Subcutaneous abdominal adipose tissue (tissue), 5 donors: ENCODE measurements around the gene PRR5L.
A peak's percentile ranks its signal among the peaks of the same experiment; 100 is the strongest.

Source experiments
- H3K27ac ChIP-seq: one replicate; pipeline ENCODE4 v1.7.0; 2013; ENCODE audit warnings: low read depth, mild to moderate bottlenecking, inconsistent platforms, low read length, moderate library complexity
- H3K27me3 ChIP-seq, 5 donors: one replicate each; pipeline ENCODE4 v1.7.0; 2013; ENCODE audit warnings: low read length in 5 of 5, inconsistent platforms in 1 of 5; ENCODE audit not compliant: control insufficient read depth in 5 of 5, insufficient read depth in 4 of 5
- H3K36me3 ChIP-seq, 5 donors: one replicate each; pipeline ENCODE4 v1.7.0; 2013; ENCODE audit warnings: low read length in 5 of 5; ENCODE audit not compliant: control insufficient read depth in 5 of 5, insufficient read depth in 5 of 5
- H3K4me1 ChIP-seq, 5 donors: one replicate each; pipeline ENCODE4 v1.7.0; 2013; ENCODE audit warnings: low read length in 5 of 5, mild to moderate bottlenecking in 3 of 5, moderate library complexity in 1 of 5; ENCODE audit not compliant: control insufficient read depth in 5 of 5, insufficient read depth in 5 of 5
- H3K4me3 ChIP-seq, 5 donors: one replicate each; pipeline ENCODE4 v1.7.0; 2013; ENCODE audit warnings: low read length in 5 of 5, low read depth in 1 of 5
- H3K9ac ChIP-seq, 5 donors: one replicate each; pipeline ENCODE4 v1.7.0; 2013; ENCODE audit warnings: low read length in 5 of 5, mild to moderate bottlenecking in 4 of 5, moderate library complexity in 3 of 5
- H3K9me3 ChIP-seq, 5 donors: one replicate each; pipeline ENCODE4 v1.7.0; 2013; ENCODE audit warnings: low read length in 5 of 5; ENCODE audit not compliant: control insufficient read depth in 5 of 5
- donor health status: healthy.
- donor health status: healthy.
- donor health status: healthy.
- donor health status: healthy.
- donor health status: healthy.

The PRR5L gene

DNA sequence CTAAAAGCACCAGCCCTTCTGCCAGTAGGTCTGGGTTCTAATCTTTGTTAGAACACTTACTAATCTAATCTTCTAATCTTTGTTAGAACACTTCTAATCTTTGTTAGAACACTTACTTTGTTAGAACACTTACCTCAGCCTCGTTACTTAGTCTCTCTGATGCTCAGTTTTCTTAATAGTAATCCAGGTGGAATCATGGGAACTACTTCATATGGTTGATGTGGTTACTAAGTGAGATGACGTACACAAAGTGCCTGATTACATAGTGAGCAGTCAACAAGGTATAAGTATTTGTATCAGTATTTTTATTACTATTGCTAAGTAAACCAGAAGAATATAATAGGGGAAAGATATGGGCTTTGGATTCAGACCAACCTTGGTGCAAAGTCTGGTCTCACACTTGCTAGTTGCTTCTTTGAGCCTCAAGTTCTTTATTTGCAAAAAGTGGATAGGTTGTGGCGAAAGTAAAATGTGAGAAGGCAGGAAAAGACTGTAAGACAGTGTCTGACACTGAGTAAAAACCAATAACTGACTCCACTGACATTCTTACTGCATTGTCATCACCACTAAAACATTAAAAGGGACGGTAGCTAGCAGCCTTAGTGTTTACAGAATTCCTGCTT is 130.2 kb downstream of the PRR5L start:
- Histone ChIP-seq H3K9me3 (no peaks in the 10 kb centered on the region), H3K4me1 (peaks cover 5 to 31% (median 24%) of the 10 kb centered on the region in 5 donors), H3K27ac (no peak overlapping the region), H3K27me3 (no peaks in the 10 kb centered on the region), H3K36me3 (peaks cover 0 to 7% (median 0%) of the 10 kb centered on the region in 5 donors), H3K9ac (peak overlapping the region in 1 of 5 donors; percentile 4), H3K4me3 (peak overlapping the region in 1 of 5 donors; percentile 22)

DNA sequence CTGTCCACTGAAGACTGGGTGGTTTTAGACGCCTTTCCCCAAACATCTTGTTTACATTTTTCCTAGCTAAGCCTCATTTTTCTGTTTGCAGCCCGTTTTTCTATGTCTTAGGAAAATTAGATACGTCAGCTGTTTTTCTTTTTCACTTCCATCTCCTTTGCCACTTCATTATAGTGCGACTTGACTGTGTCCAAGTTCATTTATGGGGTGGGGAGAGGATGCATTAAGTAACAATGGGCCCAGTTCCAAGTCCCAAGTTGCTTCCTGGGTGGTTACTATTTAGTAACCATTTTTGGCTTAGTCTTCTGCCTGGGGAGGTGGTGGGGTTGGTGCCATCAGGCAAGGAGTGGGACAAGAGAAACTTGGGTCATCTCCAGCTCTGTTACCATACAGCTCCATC is 131.0 kb downstream of the PRR5L start:
- H3K9ac ChIP-seq = peak overlapping the region in 1 of 5 donors; percentile 4
- H3K4me3 ChIP-seq = peak overlapping the region in 3 of 5 donors; percentile 16 to 30 (median 22)
- no peaks in the 10 kb centered on the region for H3K9me3 ChIP-seq
- no peaks in the 10 kb centered on the region for H3K27me3 ChIP-seq
- H3K4me1 ChIP-seq = peaks cover 5 to 27% (median 19%) of the 10 kb centered on the region in 5 donors
- peaks cover 0 to 10% (median 3%) of the 10 kb centered on the region in 5 donors for H3K36me3 ChIP-seq
- H3K27ac ChIP-seq = no peak overlapping the region

DNA sequence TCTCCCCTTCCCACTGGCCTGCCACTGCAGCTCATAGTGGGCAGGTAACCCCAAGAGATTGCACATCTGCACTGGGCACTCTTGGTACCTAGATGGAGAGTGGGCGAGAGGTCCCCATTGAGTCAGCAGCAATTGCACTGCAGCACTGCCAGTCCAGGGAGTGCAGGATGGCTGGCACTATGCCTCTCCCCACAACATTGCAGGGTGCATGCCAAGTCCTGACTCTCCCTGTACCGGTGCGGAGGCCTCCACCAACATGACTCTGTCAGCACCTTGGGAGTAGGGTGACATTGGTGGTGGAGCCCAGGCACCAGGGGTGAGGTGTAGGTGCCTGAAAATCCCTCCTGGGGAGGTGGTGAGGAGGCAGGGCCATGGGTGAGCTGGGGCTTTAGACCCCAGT is 131.8 kb downstream of the PRR5L start:
- Histone ChIP-seq H3K4me3 (no peak overlapping the region), H3K4me1 (peaks cover 5 to 27% (median 19%) of the 10 kb centered on the region in 5 donors), H3K9me3 (no peaks in the 10 kb centered on the region), H3K36me3 (peaks cover 0 to 16% (median 7%) of the 10 kb centered on the region in 5 donors), H3K27ac (no peak overlapping the region), H3K27me3 (no peaks in the 10 kb centered on the region), H3K9ac (no peak overlapping the region)

DNA sequence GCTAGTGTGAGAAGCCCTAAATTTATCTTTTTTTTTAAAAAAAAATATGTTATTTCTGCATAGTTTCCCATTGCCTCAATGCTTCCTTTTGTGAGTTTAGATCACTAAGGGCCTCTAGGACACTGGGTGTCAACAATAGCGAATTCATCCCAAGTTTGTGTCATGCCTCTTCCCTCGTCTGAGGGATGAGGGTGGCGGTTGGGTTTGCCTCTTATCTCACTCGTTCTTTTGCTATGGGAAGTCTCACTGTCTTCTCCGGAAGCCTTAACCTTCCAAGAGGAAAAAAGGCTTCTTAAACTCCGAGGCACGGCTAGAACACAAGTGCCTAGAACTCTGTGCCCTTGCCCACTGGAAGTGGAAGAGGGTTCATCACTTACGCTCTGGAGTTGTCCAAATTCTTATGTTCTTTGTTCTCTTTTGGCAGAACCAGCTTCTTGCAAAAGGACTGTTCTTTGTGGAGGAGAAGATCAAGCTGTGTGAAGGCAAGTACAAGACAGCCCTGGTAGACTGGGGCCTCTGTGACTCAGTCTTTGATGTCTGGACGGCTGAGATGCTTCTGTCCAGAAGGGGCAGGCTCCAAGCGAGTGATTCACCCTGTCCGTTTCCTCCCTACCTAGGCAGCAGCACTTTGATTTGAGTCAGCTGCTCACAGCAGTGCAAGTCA is 135.5 kb downstream of the PRR5L start:
- no peak overlapping the region for H3K27ac ChIP-seq
- H3K27me3 ChIP-seq = no peaks in the 10 kb centered on the region
- no peak overlapping the region for H3K9ac ChIP-seq
- H3K9me3 ChIP-seq = no peaks in the 10 kb centered on the region
- peaks cover 4 to 14% (median 11%) of the 10 kb centered on the region in 5 donors for H3K4me1 ChIP-seq
- H3K4me3 ChIP-seq = no peak overlapping the region
- H3K36me3 ChIP-seq = peaks cover 0 to 28% (median 15%) of the 10 kb centered on the region in 5 donors

DNA sequence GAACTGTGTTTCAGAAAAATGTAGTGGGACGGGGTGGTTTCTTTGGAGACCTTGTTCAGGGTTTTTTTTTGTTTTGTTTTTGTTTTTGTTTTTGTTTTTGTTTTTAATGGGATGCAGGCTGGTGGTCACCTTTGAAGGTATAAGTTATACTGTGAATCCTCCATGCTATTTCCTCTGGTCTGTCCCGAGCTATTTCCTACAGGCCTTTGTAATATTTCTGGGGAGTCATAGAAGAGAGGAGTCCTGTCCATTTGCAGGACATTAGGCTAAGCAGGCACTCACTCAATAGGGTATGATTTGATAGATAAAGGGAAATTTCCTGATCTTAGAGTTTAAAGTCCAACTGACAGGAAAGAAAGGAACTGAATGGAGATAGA is 136.0 kb downstream of the PRR5L start:
- Histone ChIP-seq H3K4me3 (no peak overlapping the region), H3K27me3 (no peaks in the 10 kb centered on the region), H3K36me3 (peaks cover 0 to 32% (median 15%) of the 10 kb centered on the region in 5 donors), H3K9ac (no peak overlapping the region), H3K4me1 (peaks cover 0 to 9% (median 6%) of the 10 kb centered on the region in 5 donors), H3K27ac (no peak overlapping the region), H3K9me3 (no peaks in the 10 kb centered on the region)

DNA sequence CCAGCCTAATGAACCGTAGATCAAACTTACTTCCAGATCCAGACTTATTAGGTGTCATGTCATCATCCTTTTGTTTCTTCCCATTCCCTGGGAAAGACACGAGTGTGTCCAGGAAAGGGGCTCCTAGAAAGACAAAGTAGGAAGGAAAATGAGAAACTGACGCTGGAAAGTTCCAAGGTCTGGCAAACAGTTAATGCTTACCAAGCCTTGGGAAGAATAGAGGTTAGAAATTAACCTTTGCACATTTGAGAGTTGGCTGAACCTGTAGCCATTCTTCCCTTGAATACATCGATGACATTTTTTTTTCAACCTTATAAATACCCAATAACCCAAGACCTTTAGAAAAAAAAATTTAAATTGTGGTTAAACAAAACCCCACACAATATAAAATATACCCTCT is 136.7 kb downstream of the PRR5L start:
- Histone ChIP-seq H3K27ac (no peak overlapping the region), H3K9me3 (no peaks in the 10 kb centered on the region), H3K4me1 (peaks cover 0 to 3% (median 0%) of the 10 kb centered on the region in 5 donors), H3K4me3 (no peak overlapping the region), H3K36me3 (peaks cover 3 to 35% (median 17%) of the 10 kb centered on the region in 5 donors), H3K27me3 (no peaks in the 10 kb centered on the region), H3K9ac (no peak overlapping the region)

DNA sequence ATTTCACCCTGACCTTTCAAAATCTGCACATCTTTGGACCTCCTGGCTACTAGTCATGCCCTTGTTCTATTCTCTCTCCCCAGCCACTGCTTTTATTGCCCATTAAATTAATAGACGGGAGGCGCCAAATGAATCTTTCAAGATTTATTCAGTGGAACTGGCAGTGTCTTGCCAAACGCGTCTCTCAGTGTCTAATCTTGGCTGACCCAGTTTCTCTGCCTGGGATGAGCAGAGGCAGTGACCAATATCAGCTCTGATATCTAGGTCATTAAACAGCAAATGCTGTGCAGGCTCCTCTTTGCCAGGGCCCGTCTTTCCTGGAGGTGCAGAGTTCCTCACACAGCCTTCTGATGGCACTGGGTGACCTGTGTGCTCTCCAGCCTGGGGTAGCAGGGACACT is 140.0 kb downstream of the PRR5L start:
- H3K4me1 ChIP-seq = peaks cover 0 to 3% (median 0%) of the 10 kb centered on the region in 5 donors
- H3K27me3 ChIP-seq = no peaks in the 10 kb centered on the region
- peaks cover 13 to 51% (median 31%) of the 10 kb centered on the region in 5 donors for H3K36me3 ChIP-seq
- H3K9ac ChIP-seq = no peak overlapping the region
- H3K9me3 ChIP-seq = no peaks in the 10 kb centered on the region
- no peak overlapping the region for H3K4me3 ChIP-seq
- no peak overlapping the region for H3K27ac ChIP-seq

DNA sequence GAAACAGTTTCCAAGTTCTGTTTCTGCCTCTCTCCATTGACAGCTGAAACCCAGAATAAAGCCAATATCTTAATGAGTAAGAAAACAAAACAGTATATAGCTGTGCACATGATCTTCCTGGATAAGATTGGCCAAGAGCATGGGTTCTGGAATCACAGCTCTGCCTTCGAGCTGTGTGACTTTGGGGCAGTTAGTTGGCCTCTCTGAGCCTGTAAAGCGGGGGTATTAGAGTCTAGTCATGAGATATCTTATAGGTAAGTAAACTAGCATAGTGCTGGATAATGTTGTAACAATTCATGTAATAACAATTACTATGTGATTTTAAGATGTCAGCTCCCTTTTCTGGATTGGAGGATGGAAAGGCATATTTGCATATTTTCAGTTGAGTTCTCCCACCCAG is 140.5 kb downstream of the PRR5L start:
- no peak overlapping the region for H3K27ac ChIP-seq
- H3K36me3 ChIP-seq = peaks cover 13 to 51% (median 31%) of the 10 kb centered on the region in 5 donors
- no peak overlapping the region for H3K9ac ChIP-seq
- H3K27me3 ChIP-seq = no peaks in the 10 kb centered on the region
- H3K4me1 ChIP-seq = peaks cover 0 to 3% (median 0%) of the 10 kb centered on the region in 5 donors
- H3K9me3 ChIP-seq = no peaks in the 10 kb centered on the region
- no peak overlapping the region for H3K4me3 ChIP-seq

DNA sequence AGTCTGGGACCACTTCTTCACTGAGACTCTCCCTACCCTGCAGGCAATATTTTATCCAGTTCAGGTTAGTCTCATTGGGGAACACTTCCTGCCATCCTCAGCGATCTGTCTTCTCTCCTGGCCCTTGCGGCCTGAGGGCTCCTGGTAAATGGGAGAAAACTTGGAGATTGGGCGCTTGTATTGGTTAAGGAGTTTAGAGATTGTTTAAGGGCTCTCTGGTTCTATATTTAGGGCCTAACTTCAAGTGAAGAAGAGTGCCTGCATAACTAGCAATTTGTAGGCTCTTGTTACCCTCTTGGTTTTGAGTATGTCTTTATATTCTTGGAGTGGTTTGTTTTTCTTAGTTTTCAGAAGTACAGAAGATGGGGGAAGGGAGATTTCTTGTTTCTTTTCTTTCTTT is 141.3 kb downstream of the PRR5L start:
- H3K4me1 ChIP-seq = peaks cover 0 to 3% (median 0%) of the 10 kb centered on the region in 5 donors
- H3K36me3 ChIP-seq = peaks cover 13 to 44% (median 29%) of the 10 kb centered on the region in 5 donors
- no peak overlapping the region for H3K4me3 ChIP-seq

DNA sequence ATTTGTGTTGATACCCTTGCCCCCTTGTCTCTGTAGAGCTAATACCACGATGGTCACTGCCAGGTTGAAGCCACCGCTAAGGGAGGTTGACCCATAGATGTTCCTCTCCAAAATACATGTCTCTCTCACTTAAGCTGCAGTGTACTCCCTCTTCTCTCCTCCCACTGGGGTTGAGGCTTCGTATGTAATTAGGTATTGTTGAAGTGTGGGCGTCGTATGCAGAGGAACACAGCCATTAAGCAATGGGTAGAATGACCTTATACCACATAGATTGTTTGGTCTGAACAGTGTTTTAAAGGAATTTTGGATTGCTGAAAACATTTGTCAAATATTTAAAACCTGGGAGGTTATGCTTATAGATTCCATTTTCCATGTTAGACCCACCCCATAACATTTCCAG is 142.0 kb downstream of the PRR5L start:
- no peaks in the 10 kb centered on the region for H3K9me3 ChIP-seq
- H3K27ac ChIP-seq = no peak overlapping the region
- H3K4me3 ChIP-seq = no peak overlapping the region
- H3K36me3 ChIP-seq = peaks cover 13 to 42% (median 26%) of the 10 kb centered on the region in 5 donors
- no peaks in the 10 kb centered on the region for H3K27me3 ChIP-seq
- peaks cover 0 to 3% (median 0%) of the 10 kb centered on the region in 5 donors for H3K4me1 ChIP-seq
- no peak overlapping the region for H3K9ac ChIP-seq

More for the DNA sequence above, 141.3 kb downstream of the PRR5L start:
- Histone ChIP-seq H3K9ac (no peak overlapping the region), H3K27me3 (no peaks in the 10 kb centered on the region), H3K27ac (no peak overlapping the region), H3K9me3 (no peaks in the 10 kb centered on the region)
